D721Med (cell line): ENCODE results near the gene SLMAP.

Experiments
- DNase-seq: peaks from one replicate; pipeline ENCODE4 v3.0.0; 2011; ENCODE audit warnings: low spot score; ENCODE audit not compliant: insufficient read length
- FAIRE-seq: peaks from 2 replicates; lab custom pipeline; 2011; peaks lifted over from hg19 to GRCh38; lab: Jason Lieb, UNC
- TF ChIP-seq, protein P1 (sequence below): IDR thresholded peaks from 2 replicates; pipeline ENCODE4 v1.5.1; 2012; ENCODE audit warnings: mild to moderate bottlenecking, control low read depth; ENCODE audit not compliant: insufficient read depth; ENCODE audit errors: missing control alignments

Gene SLMAP, protein sequence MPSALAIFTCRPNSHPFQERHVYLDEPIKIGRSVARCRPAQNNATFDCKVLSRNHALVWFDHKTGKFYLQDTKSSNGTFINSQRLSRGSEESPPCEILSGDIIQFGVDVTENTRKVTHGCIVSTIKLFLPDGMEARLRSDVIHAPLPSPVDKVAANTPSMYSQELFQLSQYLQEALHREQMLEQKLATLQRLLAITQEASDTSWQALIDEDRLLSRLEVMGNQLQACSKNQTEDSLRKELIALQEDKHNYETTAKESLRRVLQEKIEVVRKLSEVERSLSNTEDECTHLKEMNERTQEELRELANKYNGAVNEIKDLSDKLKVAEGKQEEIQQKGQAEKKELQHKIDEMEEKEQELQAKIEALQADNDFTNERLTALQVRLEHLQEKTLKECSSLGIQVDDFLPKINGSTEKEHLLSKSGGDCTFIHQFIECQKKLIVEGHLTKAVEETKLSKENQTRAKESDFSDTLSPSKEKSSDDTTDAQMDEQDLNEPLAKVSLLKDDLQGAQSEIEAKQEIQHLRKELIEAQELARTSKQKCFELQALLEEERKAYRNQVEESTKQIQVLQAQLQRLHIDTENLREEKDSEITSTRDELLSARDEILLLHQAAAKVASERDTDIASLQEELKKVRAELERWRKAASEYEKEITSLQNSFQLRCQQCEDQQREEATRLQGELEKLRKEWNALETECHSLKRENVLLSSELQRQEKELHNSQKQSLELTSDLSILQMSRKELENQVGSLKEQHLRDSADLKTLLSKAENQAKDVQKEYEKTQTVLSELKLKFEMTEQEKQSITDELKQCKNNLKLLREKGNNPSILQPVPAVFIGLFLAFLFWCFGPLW

DNA sequence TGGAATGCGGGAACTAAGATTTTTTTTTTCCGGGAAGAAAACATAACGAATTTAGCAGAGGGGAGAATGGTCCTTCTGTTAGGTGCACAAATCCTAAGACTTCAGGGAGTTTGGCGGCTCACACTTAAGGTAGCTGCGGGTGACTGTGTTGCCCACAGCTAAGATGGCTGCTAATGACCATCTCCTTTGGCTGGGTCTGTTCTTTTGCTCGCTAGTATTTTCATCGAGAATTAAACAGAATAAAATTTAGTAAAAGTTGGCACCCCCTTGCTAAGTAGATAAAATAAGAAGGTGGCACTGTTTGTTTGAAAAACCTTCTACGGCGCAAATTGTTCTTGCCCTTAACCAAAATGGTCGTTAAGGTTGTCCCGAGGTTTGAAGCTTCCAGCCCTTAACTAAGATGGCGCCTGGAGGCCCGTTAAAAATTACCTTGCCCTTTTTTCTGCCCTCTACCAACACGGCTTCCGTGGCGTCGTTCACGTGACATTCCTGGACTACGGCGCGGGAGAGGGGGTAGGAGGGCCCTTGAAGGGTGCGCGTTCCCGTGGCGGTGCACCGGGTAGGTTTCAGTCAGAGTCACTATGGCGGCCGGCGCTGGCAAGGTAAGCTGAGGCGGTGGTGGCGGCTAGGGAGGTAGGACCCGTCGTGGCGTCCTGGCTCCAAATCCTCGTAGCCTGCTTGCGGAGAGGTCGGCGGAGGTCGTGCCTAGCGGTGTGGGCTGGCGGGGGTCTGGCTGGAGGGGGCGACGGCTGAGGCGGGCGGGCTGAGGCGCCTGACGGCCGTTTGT is at the start of gene SLMAP:
Gene SLMAP, plus strand, starts transcription at position 569 of the 787 bp plus-strand sequence. CDS start 1,343 bp downstream, outside the sequence.
- TF ChIP-seq, protein P1, sequence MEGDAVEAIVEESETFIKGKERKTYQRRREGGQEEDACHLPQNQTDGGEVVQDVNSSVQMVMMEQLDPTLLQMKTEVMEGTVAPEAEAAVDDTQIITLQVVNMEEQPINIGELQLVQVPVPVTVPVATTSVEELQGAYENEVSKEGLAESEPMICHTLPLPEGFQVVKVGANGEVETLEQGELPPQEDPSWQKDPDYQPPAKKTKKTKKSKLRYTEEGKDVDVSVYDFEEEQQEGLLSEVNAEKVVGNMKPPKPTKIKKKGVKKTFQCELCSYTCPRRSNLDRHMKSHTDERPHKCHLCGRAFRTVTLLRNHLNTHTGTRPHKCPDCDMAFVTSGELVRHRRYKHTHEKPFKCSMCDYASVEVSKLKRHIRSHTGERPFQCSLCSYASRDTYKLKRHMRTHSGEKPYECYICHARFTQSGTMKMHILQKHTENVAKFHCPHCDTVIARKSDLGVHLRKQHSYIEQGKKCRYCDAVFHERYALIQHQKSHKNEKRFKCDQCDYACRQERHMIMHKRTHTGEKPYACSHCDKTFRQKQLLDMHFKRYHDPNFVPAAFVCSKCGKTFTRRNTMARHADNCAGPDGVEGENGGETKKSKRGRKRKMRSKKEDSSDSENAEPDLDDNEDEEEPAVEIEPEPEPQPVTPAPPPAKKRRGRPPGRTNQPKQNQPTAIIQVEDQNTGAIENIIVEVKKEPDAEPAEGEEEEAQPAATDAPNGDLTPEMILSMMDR, result no peak
- FAIRE-seq (no peak), DNase-seq (peak; percentile 81)

DNA sequence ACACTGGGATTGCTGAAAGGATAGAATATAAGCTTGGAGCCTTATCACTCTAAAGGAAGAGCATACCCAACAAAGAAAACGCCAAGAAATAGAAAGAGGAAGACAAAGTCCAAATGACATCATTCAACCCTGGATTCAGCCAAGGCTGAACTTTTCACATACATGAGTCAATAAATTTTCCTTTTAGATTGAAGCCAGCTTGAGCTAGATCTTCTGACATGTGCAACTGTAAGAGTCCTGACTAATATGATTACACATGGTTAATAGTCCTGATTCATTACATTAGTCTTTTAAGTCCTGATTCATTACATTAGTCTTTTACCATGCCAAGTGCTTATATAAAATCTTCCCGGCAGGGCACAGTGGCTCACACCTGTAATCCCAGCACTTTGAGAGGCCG is 49.6 kb upstream of the SLMAP start:
- TF ChIP-seq, protein P1, result no peak
- DNase-seq (no peak), FAIRE-seq (no peak)

DNA sequence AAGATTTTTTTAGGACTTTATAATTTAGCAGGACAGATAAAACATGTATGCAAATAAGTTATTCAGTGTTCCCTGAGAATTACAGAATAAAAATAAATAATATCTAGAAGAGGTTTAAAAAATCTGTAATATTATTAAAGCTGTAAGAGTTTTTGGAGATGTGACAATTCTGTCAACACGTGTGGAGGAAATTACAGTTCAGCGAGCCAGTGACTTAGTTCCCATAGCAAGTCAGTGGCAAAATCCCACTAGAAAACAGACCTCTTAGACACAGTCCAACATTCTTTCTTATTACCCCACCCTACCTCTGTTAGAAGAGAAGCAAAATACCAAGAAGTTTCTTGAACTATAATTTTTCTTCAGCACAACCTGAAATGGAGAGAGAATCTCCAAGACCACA is 47.1 kb upstream of the SLMAP start:
- no peak for DNase-seq
- FAIRE-seq, result no peak
- TF ChIP-seq, protein P1, result no peak

DNA sequence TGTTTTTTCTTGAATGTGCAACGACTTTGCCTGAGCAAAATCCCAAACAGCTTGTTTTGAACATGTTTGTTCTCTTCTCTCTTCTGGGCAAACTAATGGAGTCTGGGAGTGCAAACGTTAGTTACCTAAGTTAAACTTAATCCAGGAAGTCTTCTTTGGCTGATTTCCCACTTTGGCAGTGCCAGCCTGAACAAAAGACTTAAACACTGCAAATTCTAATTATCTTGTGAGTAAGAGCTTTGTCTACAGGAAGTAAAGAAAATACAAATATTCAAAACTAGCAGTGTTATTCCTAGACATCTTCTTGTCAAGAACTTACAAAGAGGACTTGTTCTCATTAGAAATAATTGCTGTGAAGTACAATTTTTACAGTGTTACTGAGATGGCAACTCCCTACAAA is 46.5 kb upstream of the SLMAP start:
- TF ChIP-seq, protein P1, result no peak
- DNase-seq, result no peak
- no peak for FAIRE-seq

DNA sequence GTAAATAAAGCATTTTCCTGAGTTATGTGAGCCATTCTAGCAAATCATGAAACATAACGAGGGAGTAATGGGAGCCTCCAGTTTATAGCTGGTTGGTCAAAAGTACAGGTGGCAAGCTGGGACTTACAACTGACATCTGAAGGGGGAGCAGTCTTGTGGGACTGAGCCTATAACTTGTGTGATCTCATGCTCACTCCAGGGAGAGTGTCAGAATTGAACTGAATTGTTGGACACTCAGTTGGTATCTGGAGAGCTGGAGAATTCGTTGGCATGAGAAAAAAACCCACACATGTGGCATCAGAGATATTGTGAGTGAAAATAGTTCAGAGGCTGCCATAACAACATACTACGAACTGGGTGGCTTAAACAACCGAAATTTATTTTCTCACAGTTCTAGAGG is 40.4 kb upstream of the SLMAP start:
- TF ChIP-seq, protein P1, result no peak
- no peak for FAIRE-seq
- no peak for DNase-seq

DNA sequence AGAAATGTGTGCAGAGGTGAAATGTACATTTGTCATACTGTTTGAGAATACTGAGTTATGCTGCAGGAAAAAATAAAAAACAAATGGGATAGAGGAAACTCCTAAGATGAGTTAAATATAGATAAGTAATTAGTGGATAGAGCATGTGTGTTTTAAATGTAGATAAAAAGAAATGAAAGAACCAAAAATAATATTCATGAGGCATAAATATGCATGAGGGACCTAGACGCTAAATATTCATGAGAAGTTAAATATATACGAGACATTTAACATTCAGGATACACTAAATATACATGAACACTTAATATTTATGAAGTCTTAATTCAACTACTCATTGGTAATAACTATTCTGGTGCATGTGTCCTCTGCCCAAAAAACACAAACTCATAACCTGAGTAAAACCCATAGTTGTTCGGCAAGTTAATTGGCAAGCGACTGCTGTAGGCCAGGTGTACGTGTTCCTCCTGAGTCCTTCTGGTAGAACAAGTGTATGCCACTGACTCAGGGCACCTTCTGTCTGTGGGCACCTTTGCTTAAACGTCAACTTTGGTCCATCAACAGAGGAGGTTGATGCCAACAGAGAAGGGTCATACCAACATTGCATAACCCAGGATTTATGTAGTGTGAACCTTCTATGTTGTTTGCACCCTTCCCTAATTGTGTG is 38.8 kb upstream of the SLMAP start:
- TF ChIP-seq, protein P1, result no peak
- FAIRE-seq, result no peak
- DNase-seq, result no peak
